Measurements from ENCODE around the gene LINC00305.

The LINC00305 gene

GRCh38 chr18:64031411-64031810 lies 117.5 kb downstream of the LINC00305 start:
- FAIRE-seq (no peak), DNase-seq (ENCODE audit: low spot score) (no peak)
